Measurements from ENCODE around the gene GPSM1.

DNA sequence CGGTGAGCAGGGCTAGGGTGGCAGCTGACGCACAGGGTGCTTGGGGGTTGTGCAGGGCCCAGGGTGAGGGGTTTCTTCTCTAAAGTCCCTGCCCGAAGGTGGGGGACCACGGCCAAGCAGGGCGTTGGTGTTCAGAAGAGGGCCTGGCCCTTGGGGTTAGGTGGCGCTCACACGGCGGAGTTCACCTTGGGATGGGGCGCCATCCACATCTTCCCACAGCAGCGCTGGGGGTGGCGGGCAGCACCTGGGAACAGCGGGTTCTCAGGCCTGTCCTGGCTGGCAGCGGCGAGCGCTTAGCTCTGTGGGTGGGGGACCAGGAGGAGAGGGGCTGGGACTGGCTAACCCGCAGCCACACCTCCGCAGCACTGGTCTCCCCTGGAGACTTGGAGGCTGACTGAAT is 6.1 kb downstream of the GPSM1 start:
- TF ChIP-seq, protein P1, sequence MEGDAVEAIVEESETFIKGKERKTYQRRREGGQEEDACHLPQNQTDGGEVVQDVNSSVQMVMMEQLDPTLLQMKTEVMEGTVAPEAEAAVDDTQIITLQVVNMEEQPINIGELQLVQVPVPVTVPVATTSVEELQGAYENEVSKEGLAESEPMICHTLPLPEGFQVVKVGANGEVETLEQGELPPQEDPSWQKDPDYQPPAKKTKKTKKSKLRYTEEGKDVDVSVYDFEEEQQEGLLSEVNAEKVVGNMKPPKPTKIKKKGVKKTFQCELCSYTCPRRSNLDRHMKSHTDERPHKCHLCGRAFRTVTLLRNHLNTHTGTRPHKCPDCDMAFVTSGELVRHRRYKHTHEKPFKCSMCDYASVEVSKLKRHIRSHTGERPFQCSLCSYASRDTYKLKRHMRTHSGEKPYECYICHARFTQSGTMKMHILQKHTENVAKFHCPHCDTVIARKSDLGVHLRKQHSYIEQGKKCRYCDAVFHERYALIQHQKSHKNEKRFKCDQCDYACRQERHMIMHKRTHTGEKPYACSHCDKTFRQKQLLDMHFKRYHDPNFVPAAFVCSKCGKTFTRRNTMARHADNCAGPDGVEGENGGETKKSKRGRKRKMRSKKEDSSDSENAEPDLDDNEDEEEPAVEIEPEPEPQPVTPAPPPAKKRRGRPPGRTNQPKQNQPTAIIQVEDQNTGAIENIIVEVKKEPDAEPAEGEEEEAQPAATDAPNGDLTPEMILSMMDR (IDR thresholded peaks at IDR 0.05), result no peak
- TF ChIP-seq POLR2A (IDR thresholded peaks at IDR 0.05), result no peak
- TF ChIP-seq EP300 (IDR thresholded peaks at IDR 0.05), result no peak

Measured in sigmoid colon (tissue), 4 donors.